Choroid plexus epithelial cell (primary cell): Measurements from ENCODE around the gene CCDC191.
A peak's percentile ranks its signal among the peaks of the same experiment; 100 is the strongest.

Experiments used
- DNase-seq: peaks from one replicate; pipeline ENCODE4 v3.0.0-alpha.2; 2010; ENCODE audit warnings: low read depth
- H3K4me3 ChIP-seq: 2 replicates; pipeline ENCODE4 v1.5.1; 2011; ENCODE audit warnings: low read depth, mild to moderate bottlenecking, control low read depth, low read length, moderate library complexity
- TF ChIP-seq, protein P1 (sequence below): conservative IDR thresholded peaks from 2 replicates; pipeline ENCODE4 v1.5.1; 2011; ENCODE audit warnings: low read depth, mild to moderate bottlenecking, control low read depth, inconsistent platforms, low read length, moderate library complexity

CCDC191 gene, protein sequence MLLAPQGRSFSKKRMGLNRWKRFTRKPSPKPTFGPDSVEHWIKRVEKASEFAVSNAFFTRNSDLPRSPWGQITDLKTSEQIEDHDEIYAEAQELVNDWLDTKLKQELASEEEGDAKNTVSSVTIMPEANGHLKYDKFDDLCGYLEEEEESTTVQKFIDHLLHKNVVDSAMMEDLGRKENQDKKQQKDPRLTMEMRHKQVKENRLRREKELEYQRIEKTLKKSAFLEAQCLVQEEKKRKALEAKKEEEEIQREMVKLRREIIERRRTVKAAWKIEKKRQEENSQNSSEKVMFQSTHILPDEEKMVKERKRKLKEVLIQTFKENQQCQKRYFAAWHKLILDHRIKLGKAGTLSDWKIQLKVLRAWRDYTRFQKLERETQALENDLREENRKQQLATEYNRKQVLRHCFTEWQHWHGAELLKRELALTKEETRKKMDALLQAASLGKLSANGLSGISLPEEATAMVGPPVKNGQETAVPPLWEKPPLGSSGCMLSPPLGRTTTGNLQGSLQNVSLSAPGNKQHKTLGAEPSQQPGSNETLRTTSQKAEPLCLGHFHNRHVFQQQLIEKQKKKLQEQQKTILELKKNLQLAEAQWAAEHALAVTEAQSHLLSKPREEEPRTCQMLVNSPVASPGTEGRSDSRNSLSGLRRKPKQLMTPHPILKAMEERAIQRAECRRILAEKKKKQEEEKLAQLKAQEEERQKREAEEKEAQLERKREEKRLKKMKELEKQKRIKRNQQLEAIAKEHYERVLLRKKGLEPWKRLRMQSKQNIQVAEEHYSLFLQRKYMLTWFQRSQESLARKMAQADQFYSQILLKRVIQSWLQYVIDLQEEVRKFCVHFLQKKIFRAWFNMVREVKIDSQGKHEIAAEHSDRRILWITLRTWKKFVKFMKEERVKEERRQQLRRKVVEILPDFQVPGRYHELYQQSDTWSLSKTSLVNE

DNA sequence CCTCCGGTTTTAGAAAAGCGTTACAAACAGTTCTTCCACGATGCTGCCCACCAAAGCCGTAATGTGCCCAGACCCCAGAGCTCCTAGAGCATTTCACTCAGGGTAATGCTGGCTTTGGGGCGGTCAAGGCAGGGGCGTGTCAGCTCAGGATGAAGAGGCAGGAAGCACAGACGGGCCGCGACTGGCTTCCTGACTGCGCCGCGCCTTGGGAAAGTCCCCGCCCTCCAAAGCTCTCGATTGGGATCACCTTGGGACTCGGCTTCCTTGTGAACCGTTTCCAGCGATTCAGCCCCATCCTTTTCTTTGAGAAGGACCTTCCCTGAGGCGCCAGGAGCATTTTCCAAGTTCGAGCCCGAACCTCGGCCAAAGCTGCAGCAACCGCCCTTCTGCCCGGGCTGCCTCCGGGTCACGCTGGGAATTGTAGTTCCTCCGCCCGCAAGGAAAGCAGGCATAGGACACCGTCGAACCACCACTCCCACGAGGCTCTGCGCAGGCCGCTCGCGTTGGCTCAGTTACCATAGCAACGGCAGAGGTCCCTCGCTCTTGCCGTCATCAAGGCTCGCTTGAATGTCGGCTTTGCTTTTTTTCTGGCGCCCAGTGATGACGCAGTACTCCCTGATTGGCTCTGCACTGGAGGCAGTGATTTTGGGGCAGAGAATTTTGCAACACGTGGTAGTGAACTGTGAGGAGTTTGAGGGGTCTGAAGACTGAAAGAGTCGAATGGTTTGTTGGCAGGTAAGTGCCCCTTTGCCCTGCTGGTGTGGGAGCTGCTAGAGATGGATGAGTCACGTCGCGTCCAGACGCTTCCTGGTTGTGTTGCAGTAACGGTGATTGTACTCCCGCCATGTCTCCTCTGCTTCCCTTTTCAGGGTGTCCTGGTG, at the start of gene CCDC191, which contains the start of gene QTRT2:
CCDC191 (minus strand) TSS at position 397 of the 881 bp plus-strand sequence; CDS start at position 337, 60 bp downstream.
QTRT2 (plus strand) TSS at position 608 of the 881 bp plus-strand sequence. CDS start 8,521 bp downstream, outside the sequence.
- peak within 1 kb of the TSS; percentile 70 for H3K4me3 ChIP-seq
- TF ChIP-seq, protein P1, sequence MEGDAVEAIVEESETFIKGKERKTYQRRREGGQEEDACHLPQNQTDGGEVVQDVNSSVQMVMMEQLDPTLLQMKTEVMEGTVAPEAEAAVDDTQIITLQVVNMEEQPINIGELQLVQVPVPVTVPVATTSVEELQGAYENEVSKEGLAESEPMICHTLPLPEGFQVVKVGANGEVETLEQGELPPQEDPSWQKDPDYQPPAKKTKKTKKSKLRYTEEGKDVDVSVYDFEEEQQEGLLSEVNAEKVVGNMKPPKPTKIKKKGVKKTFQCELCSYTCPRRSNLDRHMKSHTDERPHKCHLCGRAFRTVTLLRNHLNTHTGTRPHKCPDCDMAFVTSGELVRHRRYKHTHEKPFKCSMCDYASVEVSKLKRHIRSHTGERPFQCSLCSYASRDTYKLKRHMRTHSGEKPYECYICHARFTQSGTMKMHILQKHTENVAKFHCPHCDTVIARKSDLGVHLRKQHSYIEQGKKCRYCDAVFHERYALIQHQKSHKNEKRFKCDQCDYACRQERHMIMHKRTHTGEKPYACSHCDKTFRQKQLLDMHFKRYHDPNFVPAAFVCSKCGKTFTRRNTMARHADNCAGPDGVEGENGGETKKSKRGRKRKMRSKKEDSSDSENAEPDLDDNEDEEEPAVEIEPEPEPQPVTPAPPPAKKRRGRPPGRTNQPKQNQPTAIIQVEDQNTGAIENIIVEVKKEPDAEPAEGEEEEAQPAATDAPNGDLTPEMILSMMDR: no peak
- DNase-seq: peak; percentile 100

DNA sequence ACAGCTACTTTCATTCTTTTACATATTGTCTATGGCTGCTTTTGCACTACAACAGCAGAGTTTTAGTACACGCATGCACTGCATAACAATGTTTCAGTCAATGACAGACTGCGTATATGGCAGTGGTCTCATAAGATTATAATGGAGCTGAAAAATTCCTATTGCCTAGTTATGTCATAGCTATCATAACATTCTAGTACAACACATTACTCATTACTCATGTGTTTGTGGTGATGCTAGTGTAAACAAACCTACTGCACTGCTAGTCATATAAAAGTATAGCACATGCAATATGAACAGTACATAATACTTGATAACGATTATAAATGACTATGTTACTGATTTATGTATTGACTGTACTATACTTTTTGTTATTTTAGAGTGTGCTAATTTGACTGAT, 48.1 kb upstream of the CCDC191 start:
- TF ChIP-seq, protein P1: no peak
- DNase-seq: peak; percentile 68
- H3K4me3 ChIP-seq: no peak overlapping the region

DNA sequence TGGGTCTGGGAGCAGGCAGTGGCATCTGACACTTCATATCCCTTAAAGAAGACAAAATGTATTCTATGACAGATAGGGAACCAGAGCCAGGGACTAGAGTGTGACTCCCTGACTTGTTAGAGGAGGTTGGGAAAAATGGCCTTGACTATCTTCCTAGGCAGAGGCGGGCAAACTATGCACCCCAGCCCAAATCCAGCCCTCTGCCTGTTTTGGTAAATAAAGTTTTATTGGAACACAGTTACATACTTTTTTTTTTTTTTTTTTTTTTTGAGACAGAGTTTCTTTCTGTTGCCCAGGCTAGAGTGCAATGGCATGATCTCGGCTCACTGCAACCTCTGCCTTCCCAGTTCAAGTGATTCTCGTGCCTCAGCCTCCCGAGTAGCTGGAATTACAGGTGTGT, 47.5 kb upstream of the CCDC191 start:
- TF ChIP-seq, protein P1: no peak
- H3K4me3 ChIP-seq: no peak overlapping the region
- no peak for DNase-seq

DNA sequence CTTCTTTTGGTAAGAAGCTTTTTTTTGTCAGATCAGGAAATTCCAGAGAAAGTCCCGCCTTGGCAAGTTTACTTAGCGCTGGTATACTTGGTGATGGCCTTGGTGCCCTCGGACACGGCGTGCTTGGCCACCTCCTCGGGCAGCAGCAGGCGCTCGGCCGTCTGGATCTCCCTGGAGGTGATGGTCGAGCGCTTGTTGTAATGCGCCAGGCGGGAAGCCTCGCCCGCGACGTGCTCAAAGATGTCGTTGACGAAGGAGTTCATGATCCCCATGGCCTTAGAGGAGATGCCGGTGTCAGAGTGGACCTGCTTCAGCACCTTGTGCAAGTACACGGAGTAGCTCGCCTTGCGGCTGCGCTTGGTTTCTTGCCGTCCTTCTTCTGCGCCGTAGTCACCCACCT, 46.9 kb upstream of the CCDC191 start:
- DNase-seq: no peak
- no peak overlapping the region for H3K4me3 ChIP-seq
- TF ChIP-seq, protein P1: no peak

DNA sequence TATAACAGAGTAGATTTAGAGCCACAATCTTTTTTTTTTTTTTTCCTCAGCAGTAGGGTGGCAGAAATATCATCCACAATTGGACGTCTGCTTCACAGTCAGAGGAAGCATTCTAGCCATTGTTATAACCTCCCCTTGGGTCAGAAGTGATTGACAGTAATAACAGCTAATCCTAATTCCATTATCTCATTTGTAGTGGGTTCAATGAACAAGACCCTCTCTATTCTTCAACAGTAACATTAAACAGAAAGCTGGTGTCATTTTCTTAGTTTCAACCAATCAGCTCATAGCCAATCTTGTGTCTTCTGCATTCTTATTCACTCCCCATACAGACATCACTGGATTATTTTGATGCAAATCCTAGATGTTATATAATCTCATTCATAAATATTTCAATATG, 44.8 kb upstream of the CCDC191 start:
- DNase-seq: no peak
- H3K4me3 ChIP-seq: no peak overlapping the region
- TF ChIP-seq, protein P1: no peak

DNA sequence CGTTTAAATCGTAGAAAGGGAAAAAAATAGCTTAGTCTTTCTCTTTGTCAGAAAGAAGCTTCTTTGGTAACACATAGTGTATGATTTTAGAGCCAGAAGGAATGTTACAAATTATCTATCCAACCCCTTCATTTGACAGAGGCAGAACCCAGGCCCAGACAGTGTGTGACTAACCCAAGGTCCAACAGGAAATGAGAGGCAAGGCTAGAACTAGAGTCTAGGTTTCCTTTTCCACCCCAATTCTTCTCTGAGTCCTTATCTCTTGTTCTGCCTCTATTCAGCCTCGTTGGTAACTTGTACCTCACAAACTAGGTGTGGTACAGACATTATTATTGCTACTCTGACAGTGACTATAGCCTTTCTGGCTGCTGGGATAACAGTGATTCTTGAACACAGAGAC, 39.5 kb upstream of the CCDC191 start:
- no peak for DNase-seq
- no peak overlapping the region for H3K4me3 ChIP-seq
- TF ChIP-seq, protein P1: no peak
